Measurements from ENCODE around the gene TMEM52. TPM values are rescaled to one million over a fixed set of nuclear protein-coding genes. Genes with fewer than 3 reads are reported as not detected.

Gene TMEM52
- total and polyA plus RNA-seq, 2 of the 13 experiments (the other 11 are each of a cell fraction or from before 2014, with no cell fraction given), result 13.2 to 18.7 TPM

DNA sequence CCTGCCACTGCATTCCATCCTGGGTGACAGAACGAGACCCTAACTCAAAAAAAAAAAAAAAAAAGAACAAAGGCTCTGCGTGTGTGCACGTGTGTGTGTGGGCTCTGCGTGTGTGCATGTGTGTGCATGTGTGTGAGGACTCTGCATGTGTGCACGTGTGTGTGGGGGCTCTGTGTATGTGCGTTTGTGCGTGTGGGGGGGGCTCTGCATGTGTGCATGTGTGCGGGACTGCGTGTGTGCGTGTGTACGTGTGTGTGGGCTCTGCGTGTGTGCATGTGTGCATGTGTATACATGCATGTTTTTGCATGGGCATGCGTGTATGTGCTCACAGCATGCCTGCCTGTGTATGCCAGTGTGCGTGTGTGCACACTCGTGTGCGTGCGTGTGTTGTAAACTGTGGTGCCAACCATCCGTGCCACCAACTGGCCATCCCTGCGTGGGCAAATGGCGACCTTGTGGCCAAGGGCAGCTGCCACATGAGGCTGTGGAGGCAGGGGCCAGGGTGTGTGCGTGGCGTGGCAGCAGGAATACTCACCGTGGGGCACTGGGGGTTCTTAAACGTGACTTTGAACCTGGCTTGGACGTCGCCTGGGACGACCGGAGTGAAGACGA is 26.8 kb upstream of the TMEM52 start:
- Histone ChIP-seq H3K9ac (ENCODE audit: insufficient read depth, low read depth, low read length) (no peak overlapping the region), H3K4me3 (replicated peaks in 1 of 3; ENCODE audit: insufficient read depth in 1 of 3, low read depth in 2 of 3, low read length in 3 of 3) (no peak overlapping the region), H3K4me2 (ENCODE audit: low read depth, low read length) (no peak overlapping the region; the same call in 1 of the 2 replicates), H3K27me3 (ENCODE audit: control insufficient read depth in 1 of 2, insufficient read depth in 2 of 2, low read length in 2 of 2) (no peaks in the 10 kb centered on the region), H3K4me1 (ENCODE audit: insufficient read depth, low read length) (peaks cover 67% of the 10 kb centered on the region), H4K20me1 (ENCODE audit: insufficient read depth, low read length) (0 out of 2 replicates have a peak, but pooled peaks cover 3% of the 10 kb centered on the region), H3K79me2 (ENCODE audit: insufficient read depth, low read length) (peaks cover 13% of the 10 kb centered on the region), H3K27ac (ENCODE audit: extremely low read length, insufficient read depth, low read length) (no peak overlapping the region), H3K36me3 (replicated peaks in 1 of 2; ENCODE audit: control insufficient read depth in 1 of 2, insufficient read depth in 2 of 2, low read length in 2 of 2) (no peaks in the 10 kb centered on the region), H2AFZ (ENCODE audit: low read length) (no peak overlapping the region), H3K9me3 (ENCODE audit: low read length) (no peaks in the 10 kb centered on the region)
- FAIRE-seq (no peak), DNase-seq (ENCODE audit: low spot score) (no peak), ATAC-seq (no peak)
- ChIA-PET POLR2A (interaction anchor here (2.2 kb wide), 1 partner anchor 10 kb away, joined by 5 read pairs; no protein-coding TSS in a partner anchor), CTCF (ENCODE audit: low intra/inter-chr PET ratio, low total read pairs) (no interaction called here)
- in situ Hi-C loops (cut with HindIII; ENCODE audit: extremely low pct_ligation_motif_present, low pct_unique_long_range_greater_than_20kb) (no loop called here), intact Hi-C loops (cut with micrococcal nuclease; ENCODE audit: unreplicated experiment) (no loop called here)
- WGBS (ENCODE audit: low lambda C conversion rate), result 86% methylated on average over 21 of the region's 29 CpGs
- TF ChIP-seq NONO (IDR thresholded peaks at IDR 0.05) (no peak), NONO (CRISPR knock-in tag; conservative IDR thresholded peaks at IDR 0.05) (peak; percentile 54; the same call in 1 of the 2 replicates), POLR2G (IDR thresholded peaks at IDR 0.05; ENCODE audit: low read depth, low read length) (0 out of 2 replicates have a peak, but pooled peaks have one; percentile 19), ZNF530 (CRISPR knock-in tag; IDR thresholded peaks at IDR 0.05; ENCODE audit: low read depth) (no peak), POLR2AphosphoS5 (IDR thresholded peaks at IDR 0.05; ENCODE audit: low read depth, low read length) (peak; percentile 39; the same call in 1 of the 2 replicates), TARDBP (CRISPR knock-in tag; IDR thresholded peaks at IDR 0.05) (peak; percentile 89), THAP11 (CRISPR knock-in tag; IDR thresholded peaks at IDR 0.05) (no peak), ZC3H13 (CRISPR knock-in tag; IDR thresholded peaks at IDR 0.05) (peak; percentile 92), ZNF432 (CRISPR knock-in tag; IDR thresholded peaks at IDR 0.05; ENCODE audit: borderline replicate concordance) (no peak), TOPORS (CRISPR knock-in tag; IDR thresholded peaks at IDR 0.05) (0 out of 2 replicates have a peak, but pooled peaks have one; percentile 19), AGO2 (optimal IDR thresholded peaks at IDR 0.05; ENCODE audit: low read depth, low read length) (peak; percentile 81), RBFOX2 (IDR thresholded peaks at IDR 0.05; ENCODE audit: low read depth, low read length) (peak; percentile 72), RBM22 (optimal IDR thresholded peaks at IDR 0.05; ENCODE audit: low read length) (peak; percentile 14), ZNF430 (CRISPR knock-in tag; IDR thresholded peaks at IDR 0.05) (no peak), RAD51 (IDR thresholded peaks at IDR 0.05; ENCODE audit: borderline replicate concordance) (no peak), ZSCAN31 (CRISPR knock-in tag; IDR thresholded peaks at IDR 0.05; ENCODE audit: low read depth) (no peak), POLR2A (IDR thresholded peaks at IDR 0.05; ENCODE audit: insufficient read depth in 1 of 2, low read depth in 2 of 2, low read length in 2 of 2) (no peak)
- no TSS peak for BruUV-seq (replicated peaks)
